GM19099 (cell line): ENCODE results near the gene MUC5B.

Experiments
- POLR2A ChIP-seq: IDR thresholded peaks from 3 replicates; pipeline ENCODE4 v1.6.1; 2011; ENCODE audit warnings: low read depth; ENCODE audit not compliant: insufficient read length; ENCODE audit errors: extremely low read depth

The MUC5B gene

GRCh38 chr11:1209371-1210057 is 13.4 kb upstream of the MUC5B start:
- no peak for TF ChIP-seq POLR2A

- TF ChIP-seq POLR2A: no peak
Observed at GRCh38 chr11:1211838-1212237, 11.0 kb upstream of the MUC5B start.

GRCh38 chr11:1217151-1217550 is 5.7 kb upstream of the MUC5B start:
- no peak for TF ChIP-seq POLR2A

- TF ChIP-seq POLR2A: no peak
Observed at GRCh38 chr11:1218256-1218787, 4.5 kb upstream of the MUC5B start.

GRCh38 chr11:1218788-1219445 is 3.9 kb upstream of the MUC5B start:
- TF ChIP-seq POLR2A: no peak

GRCh38 chr11:1219446-1219833 is 3.4 kb upstream of the MUC5B start:
- no peak for TF ChIP-seq POLR2A

- no peak for TF ChIP-seq POLR2A
Observed at GRCh38 chr11:1219834-1220815, 2.7 kb upstream of the MUC5B start.

GRCh38 chr11:1220941-1221721 is 1.7 kb upstream of the MUC5B start:
- TF ChIP-seq POLR2A: no peak

- no peak for TF ChIP-seq POLR2A
Observed at GRCh38 chr11:1221848-1222311, 986 bp upstream of the MUC5B start.

- no peak for TF ChIP-seq POLR2A
Observed at GRCh38 chr11:1223346-1224110, 662 bp downstream of the MUC5B start.

- TF ChIP-seq POLR2A: no peak
Observed at GRCh38 chr11:1224111-1224490, 1.2 kb downstream of the MUC5B start.

- no peak for TF ChIP-seq POLR2A
Observed at GRCh38 chr11:1224491-1225385, 1.9 kb downstream of the MUC5B start.
